NCI-H82 (cell line): Measurements from ENCODE around the gene ARPC1A.

Experiments
- DNase-seq: peaks from one replicate; lab custom pipeline; 2025; lab: John Stamatoyannopoulos, UW

Gene ARPC1A

GRCh38 chr7:99390941-99391602 lies 65.4 kb downstream of the ARPC1A start:
- DNase-seq: peak; percentile 19

GRCh38 chr7:99392046-99392445 lies 66.3 kb downstream of the ARPC1A start:
- DNase-seq: no peak

GRCh38 chr7:99392659-99393354 lies 67.1 kb downstream of the ARPC1A start:
- DNase-seq: peak; percentile 95

- DNase-seq: peak; percentile 93
These were observed 67.9 kb downstream of the ARPC1A start for GRCh38 chr7:99393355-99394187.

- no peak for DNase-seq
These were observed 68.4 kb downstream of the ARPC1A start for GRCh38 chr7:99394188-99394502.

- no peak for DNase-seq
These were observed 70.1 kb downstream of the ARPC1A start for GRCh38 chr7:99395616-99396327.

- DNase-seq: no peak
These were observed 71.0 kb downstream of the ARPC1A start for GRCh38 chr7:99396418-99397296.

- DNase-seq: no peak
These were observed 71.7 kb downstream of the ARPC1A start for GRCh38 chr7:99397297-99397983.

- DNase-seq: no peak
These were observed 73.3 kb downstream of the ARPC1A start for GRCh38 chr7:99398891-99399445.

- no peak for DNase-seq
These were observed 73.9 kb downstream of the ARPC1A start for GRCh38 chr7:99399597-99399996.

- no peak for DNase-seq
These were observed 77.2 kb downstream of the ARPC1A start for GRCh38 chr7:99402854-99403253.

GRCh38 chr7:99403764-99404163 lies 78.1 kb downstream of the ARPC1A start:
- no peak for DNase-seq

GRCh38 chr7:99404235-99404976 lies 78.7 kb downstream of the ARPC1A start:
- no peak for DNase-seq

GRCh38 chr7:99404977-99405320 lies 79.3 kb downstream of the ARPC1A start:
- no peak for DNase-seq

GRCh38 chr7:99406557-99406956 lies 80.9 kb downstream of the ARPC1A start:
- no peak for DNase-seq

- DNase-seq: peak; percentile 53
These were observed 82.2 kb downstream of the ARPC1A start for GRCh38 chr7:99407872-99408378.

- DNase-seq: peak; percentile 95
These were observed 82.9 kb downstream of the ARPC1A start, which contains the start of the genes BUD31 and PDAP1 for GRCh38 chr7:99408379-99409191. BUD31 (plus strand) TSS chr7:99408969; CDS start chr7:99411093, 2,124 bp downstream. PDAP1 (minus strand) TSS chr7:99408597; CDS start chr7:99408548, 49 bp downstream.

- DNase-seq: peak; percentile 38
These were observed 83.5 kb downstream of the ARPC1A start for GRCh38 chr7:99409192-99409572.
